K562 (cell line): ENCODE results near the gene FKBP7. TPM values are rescaled to one million over a fixed set of nuclear protein-coding genes. Genes with fewer than 3 reads are reported as not detected.

ENCODE experiments used
- ARID2 ChIP-seq: fragments of 450-650 bp; IDR thresholded peaks from 2 replicates; pipeline ENCODE4 v1.6.1; 2017; ENCODE audit warnings: antibody characterized with exemption, mild to moderate bottlenecking
- EP300 ChIP-seq: IDR thresholded peaks from 2 replicates; pipeline ENCODE4 v1.6.1; 2012; ENCODE audit warnings: low read length, improper control_type of control experiment
- FOXJ2 ChIP-seq: fragments of 200-800 bp; sonication (Bioruptor generic); IDR thresholded peaks from 2 replicates; pipeline ENCODE4 v1.6.1; 2016; ENCODE audit warnings: missing genetic modification characterization, missing compliant biosample characterization
- HDAC1 ChIP-seq, 2 experiments: fragments of 450-650 bp; IDR thresholded peaks; 2 replicates each; pipeline ENCODE4 v1.6.1; 2016 to 2017; ENCODE audit warnings: inconsistent platforms in 1 of 2, mild to moderate bottlenecking in 1 of 2, moderate library complexity in 1 of 2
- HMG20A ChIP-seq: fragments of 450-650 bp; formaldehyde crosslinking; conservative IDR thresholded peaks from 2 replicates; pipeline ENCODE4 v1.4.0; 2020; ENCODE audit warnings: mild to moderate bottlenecking, mixed read lengths
- HNRNPH1 ChIP-seq: fragments of 200-400 bp; formaldehyde crosslinking; optimal IDR thresholded peaks from 2 replicates; pipeline ENCODE3; 2017; ENCODE audit warnings: low read depth, mild to moderate bottlenecking, low read length, moderate library complexity
- JUNB ChIP-seq: fragments of 450-650 bp; formaldehyde crosslinking; conservative IDR thresholded peaks from 2 replicates; pipeline ENCODE4 v1.4.0; 2020; ENCODE audit warnings: mild to moderate bottlenecking
- KDM2B ChIP-seq: fragments of 250-450 bp; sonication (Bioruptor Pico); IDR thresholded peaks from 2 replicates; pipeline ENCODE4 v1.8.0; 2021; ENCODE audit warnings: mild to moderate bottlenecking, moderate library complexity
- MCM3 ChIP-seq: fragments of 450-650 bp; IDR thresholded peaks from 2 replicates; pipeline ENCODE4 v1.6.1; 2016
- NCOA1 ChIP-seq: fragments of 450-650 bp; IDR thresholded peaks from 2 replicates; pipeline ENCODE4 v1.6.1; 2016; ENCODE audit warnings: low read depth
- NCOA4 ChIP-seq: fragments of 450-650 bp; IDR thresholded peaks from 2 replicates; pipeline ENCODE4 v1.6.1; 2018; ENCODE audit warnings: mild to moderate bottlenecking; ENCODE audit not compliant: partially characterized antibody
- POLR2AphosphoS2 ChIP-seq: IDR thresholded peaks from 2 replicates; pipeline ENCODE4 v1.6.1; 2012; ENCODE audit warnings: low read length, improper control_type of control experiment
- PTBP1 ChIP-seq: fragments of 200-400 bp; formaldehyde crosslinking; IDR thresholded peaks from 2 replicates; pipeline ENCODE4 v1.6.1; 2017; ENCODE audit warnings: low read depth, low read length
- RBM34 ChIP-seq: fragments of 200-400 bp; formaldehyde crosslinking; IDR thresholded peaks from 2 replicates; pipeline ENCODE4 v1.6.1; 2018; ENCODE audit warnings: low read length, borderline replicate concordance; ENCODE audit not compliant: insufficient read depth
- SIRT6 ChIP-seq: IDR thresholded peaks from one replicate; pipeline ENCODE4 v1.6.1; 2012; ENCODE audit warnings: low read depth, mild to moderate bottlenecking, control low read depth, inconsistent platforms, low read length, moderate library complexity
- SRF ChIP-seq, 2 experiments: fragments of 250-450, 450-650 bp in 1 of 2; sonication (Bioruptor Pico) in 1 of 2; sonication (generic) in 1 of 2; formaldehyde crosslinking; IDR thresholded peaks; 2 replicates each; pipeline versions ENCODE4 v1.5.0 to v1.5.1; 2020 to 2022; ENCODE audit warnings: mild to moderate bottlenecking in 1 of 2, missing genetic modification reagents in 1 of 2
- ZNF41 ChIP-seq: fragments of 250-450 bp; sonication (Bioruptor Pico); conservative IDR thresholded peaks from 2 replicates; pipeline ENCODE4 v1.4.0; 2020; ENCODE audit warnings: mild to moderate bottlenecking
- ZNF77 ChIP-seq: fragments of 250-450 bp; sonication (Bioruptor Pico); IDR thresholded peaks from 2 replicates; pipeline ENCODE4 v1.5.0; 2020
- ZNF780A ChIP-seq: fragments of 250-450 bp; sonication (Bioruptor Pico); IDR thresholded peaks from 2 replicates; pipeline ENCODE4 v1.5.0; 2021; ENCODE audit warnings: mild to moderate bottlenecking
- polyA plus RNA-seq, 8 experiments: library from polyadenylated mRNA; depleted of rRNA in 4 of 8; stranded (reverse) in 5 of 8; unstranded in 3 of 8; fragments of >200 nt; fragmentation: Nextera tagmentation in 2 of 8; fragmentation: Illumina TruSeq in 1 of 8; extraction: Ambion mirVana in 2 of 8; extraction: Trizol in 1 of 8; gene quantifications; 2 replicates each; pipeline versions ENCODE4 v1.2.1 to v1.2.3, GENCODE V29; 2011 to 2014; ENCODE audit warnings: inconsistent platforms in 1 of 8, missing spikeins in 1 of 8
- total RNA-seq, 7 experiments: library from RNA; depleted of rRNA in 6 of 7; stranded (reverse); fragments of >200 nt in 6 of 7; fragmentation: Illumina TruSeq in 2 of 7; extraction: Trizol in 2 of 7; gene quantifications; 2 replicates each; pipeline versions ENCODE4 v1.2.1 to v1.2.3, GENCODE V29; 2011 to 2021; ENCODE audit warnings: low replicate concordance in 1 of 7
- TF ChIP-seq, protein P1 (sequence below): fragments of 250-450 bp; sonication (Bioruptor Pico); IDR thresholded peaks from 2 replicates; pipeline ENCODE4 v1.5.0; 2020; ENCODE audit warnings: mild to moderate bottlenecking
- TF ChIP-seq, protein P2 (sequence below): fragments of 250-450 bp; sonication (Bioruptor Pico); IDR thresholded peaks from 2 replicates; pipeline ENCODE4 v1.9.0; 2021; ENCODE audit warnings: mild to moderate bottlenecking
- TF ChIP-seq, protein P3 (sequence below): sonication (generic); formaldehyde crosslinking; IDR thresholded peaks from 2 replicates; pipeline ENCODE4 v1.8.1; 2023; ENCODE audit warnings: mild to moderate bottlenecking, missing genetic modification reagents
- TF ChIP-seq, protein P4 (sequence below): fragments of 450-650 bp; IDR thresholded peaks from 2 replicates; pipeline ENCODE4 v1.6.1; 2014; ENCODE audit warnings: low read depth, mild to moderate bottlenecking, moderate library complexity, borderline replicate concordance

FKBP7 gene
- total and polyA plus RNA-seq, 9 of the 15 experiments (the other 6 are each of a cell fraction or from before 2014, with no cell fraction given): 6.1 to 23.2 (median 19.0) TPM

GRCh38 chr2:178414266-178415247 lies 63.8 kb downstream of the FKBP7 start (continued):
- peak; percentile 79 for TF ChIP-seq EP300
- no peak for TF ChIP-seq HMG20A (CRISPR knock-in tag)
- TF ChIP-seq HDAC1 (IDR thresholded peaks at IDR 0.05): peak in 1 of 2 experiments; percentile 63; a peak in 2 of 4 replicates
- no peak for TF ChIP-seq SIRT6
- TF ChIP-seq, protein P1, sequence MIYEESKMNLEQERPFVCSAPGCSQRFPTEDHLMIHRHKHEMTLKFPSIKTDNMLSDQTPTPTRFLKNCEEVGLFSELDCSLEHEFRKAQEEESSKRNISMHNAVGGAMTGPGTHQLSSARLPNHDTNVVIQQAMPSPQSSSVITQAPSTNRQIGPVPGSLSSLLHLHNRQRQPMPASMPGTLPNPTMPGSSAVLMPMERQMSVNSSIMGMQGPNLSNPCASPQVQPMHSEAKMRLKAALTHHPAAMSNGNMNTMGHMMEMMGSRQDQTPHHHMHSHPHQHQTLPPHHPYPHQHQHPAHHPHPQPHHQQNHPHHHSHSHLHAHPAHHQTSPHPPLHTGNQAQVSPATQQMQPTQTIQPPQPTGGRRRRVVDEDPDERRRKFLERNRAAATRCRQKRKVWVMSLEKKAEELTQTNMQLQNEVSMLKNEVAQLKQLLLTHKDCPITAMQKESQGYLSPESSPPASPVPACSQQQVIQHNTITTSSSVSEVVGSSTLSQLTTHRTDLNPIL (CRISPR knock-in tag): no peak
- TF ChIP-seq, protein P2, sequence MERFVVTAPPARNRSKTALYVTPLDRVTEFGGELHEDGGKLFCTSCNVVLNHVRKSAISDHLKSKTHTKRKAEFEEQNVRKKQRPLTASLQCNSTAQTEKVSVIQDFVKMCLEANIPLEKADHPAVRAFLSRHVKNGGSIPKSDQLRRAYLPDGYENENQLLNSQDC (CRISPR knock-in tag): no peak
- no peak for TF ChIP-seq SRF (CRISPR knock-in tag; IDR thresholded peaks at IDR 0.05)
- TF ChIP-seq HNRNPH1: no peak
- no peak for TF ChIP-seq ZNF77 (CRISPR knock-in tag)
- TF ChIP-seq KDM2B (CRISPR knock-in tag): no peak
- TF ChIP-seq FOXJ2 (tag): peak; percentile 37; the same call in 1 of the 2 replicates
- no peak for TF ChIP-seq ZNF780A (CRISPR knock-in tag)
- no peak for TF ChIP-seq NCOA4
- TF ChIP-seq POLR2AphosphoS2: peak; percentile 66; the same call in 1 of the 2 replicates
- peak; percentile 59; the same call in 1 of the 2 replicates for TF ChIP-seq ARID2
- no peak for TF ChIP-seq PTBP1
- TF ChIP-seq, protein P3, sequence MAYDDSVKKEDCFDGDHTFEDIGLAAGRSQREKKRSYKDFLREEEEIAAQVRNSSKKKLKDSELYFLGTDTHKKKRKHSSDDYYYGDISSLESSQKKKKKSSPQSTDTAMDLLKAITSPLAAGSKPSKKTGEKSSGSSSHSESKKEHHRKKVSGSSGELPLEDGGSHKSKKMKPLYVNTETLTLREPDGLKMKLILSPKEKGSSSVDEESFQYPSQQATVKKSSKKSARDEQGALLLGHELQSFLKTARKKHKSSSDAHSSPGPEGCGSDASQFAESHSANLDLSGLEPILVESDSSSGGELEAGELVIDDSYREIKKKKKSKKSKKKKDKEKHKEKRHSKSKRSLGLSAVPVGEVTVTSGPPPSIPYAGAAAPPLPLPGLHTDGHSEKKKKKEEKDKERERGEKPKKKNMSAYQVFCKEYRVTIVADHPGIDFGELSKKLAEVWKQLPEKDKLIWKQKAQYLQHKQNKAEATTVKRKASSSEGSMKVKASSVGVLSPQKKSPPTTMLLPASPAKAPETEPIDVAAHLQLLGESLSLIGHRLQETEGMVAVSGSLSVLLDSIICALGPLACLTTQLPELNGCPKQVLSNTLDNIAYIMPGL (CRISPR knock-in tag): no peak
- TF ChIP-seq RBM34: no peak
- no peak for TF ChIP-seq ZNF41 (CRISPR knock-in tag)
- no peak for TF ChIP-seq MCM3
- TF ChIP-seq NCOA1: no peak
- TF ChIP-seq JUNB: peak; percentile 59; the same call in 1 of the 2 replicates
- TF ChIP-seq, protein P4, sequence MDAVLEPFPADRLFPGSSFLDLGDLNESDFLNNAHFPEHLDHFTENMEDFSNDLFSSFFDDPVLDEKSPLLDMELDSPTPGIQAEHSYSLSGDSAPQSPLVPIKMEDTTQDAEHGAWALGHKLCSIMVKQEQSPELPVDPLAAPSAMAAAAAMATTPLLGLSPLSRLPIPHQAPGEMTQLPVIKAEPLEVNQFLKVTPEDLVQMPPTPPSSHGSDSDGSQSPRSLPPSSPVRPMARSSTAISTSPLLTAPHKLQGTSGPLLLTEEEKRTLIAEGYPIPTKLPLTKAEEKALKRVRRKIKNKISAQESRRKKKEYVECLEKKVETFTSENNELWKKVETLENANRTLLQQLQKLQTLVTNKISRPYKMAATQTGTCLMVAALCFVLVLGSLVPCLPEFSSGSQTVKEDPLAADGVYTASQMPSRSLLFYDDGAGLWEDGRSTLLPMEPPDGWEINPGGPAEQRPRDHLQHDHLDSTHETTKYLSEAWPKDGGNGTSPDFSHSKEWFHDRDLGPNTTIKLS: peak; percentile 62
